Parathyroid adenoma (tissue), 2 donors: ENCODE data around the gene FAM53A.

Experiments used
- H2AFZ ChIP-seq: fragments of 300-600 bp; sonication (generic); one replicate; pipeline ENCODE4 v1.7.0; 2017; ENCODE audit warnings: antibody characterized with exemption, mild to moderate bottlenecking
- H3K27ac ChIP-seq: fragments of 300-600 bp; sonication (generic); one replicate; pipeline ENCODE4 v1.7.0; 2017
- H3K27me3 ChIP-seq: fragments of 300-600 bp; sonication (generic); one replicate; pipeline ENCODE4 v1.7.0; 2017; ENCODE audit warnings: low read length; ENCODE audit not compliant: control insufficient read depth, insufficient read depth
- H3K36me3 ChIP-seq: fragments of 300-600 bp; sonication (generic); one replicate; pipeline ENCODE4 v1.7.0; 2017; ENCODE audit warnings: low read length; ENCODE audit not compliant: control insufficient read depth, insufficient read depth
- H3K4me1 ChIP-seq: fragments of 300-600 bp; sonication (generic); one replicate; pipeline ENCODE4 v1.7.0; 2017; ENCODE audit warnings: control low read depth
- H3K4me2 ChIP-seq: fragments of 300-600 bp; sonication (generic); one replicate; pipeline ENCODE4 v1.7.0; 2017; ENCODE audit warnings: low read length
- H3K4me3 ChIP-seq: fragments of 300-600 bp; sonication (generic); one replicate; pipeline ENCODE4 v1.7.0; 2017; ENCODE audit warnings: low read depth, low read length
- H3K79me2 ChIP-seq: fragments of 300-600 bp; sonication (generic); one replicate; pipeline ENCODE4 v1.7.0; 2017; ENCODE audit warnings: control low read depth
- H3K9ac ChIP-seq: fragments of 300-600 bp; sonication (generic); one replicate; pipeline ENCODE4 v1.7.0; 2017; ENCODE audit warnings: mild to moderate bottlenecking
- H3K9me3 ChIP-seq: fragments of 300-600 bp; sonication (generic); one replicate; pipeline ENCODE4 v1.7.0; 2017; ENCODE audit warnings: low read length; ENCODE audit not compliant: control insufficient read depth
- CTCF ChIP-seq: fragments of 300-600 bp; sonication (generic); IDR thresholded peaks from one replicate; pipeline ENCODE4 v1.7.0; 2017; ENCODE audit warnings: antibody characterized with exemption, mild to moderate bottlenecking
- donor health status: primary hyperparathyroidism.

FAM53A gene

DNA sequence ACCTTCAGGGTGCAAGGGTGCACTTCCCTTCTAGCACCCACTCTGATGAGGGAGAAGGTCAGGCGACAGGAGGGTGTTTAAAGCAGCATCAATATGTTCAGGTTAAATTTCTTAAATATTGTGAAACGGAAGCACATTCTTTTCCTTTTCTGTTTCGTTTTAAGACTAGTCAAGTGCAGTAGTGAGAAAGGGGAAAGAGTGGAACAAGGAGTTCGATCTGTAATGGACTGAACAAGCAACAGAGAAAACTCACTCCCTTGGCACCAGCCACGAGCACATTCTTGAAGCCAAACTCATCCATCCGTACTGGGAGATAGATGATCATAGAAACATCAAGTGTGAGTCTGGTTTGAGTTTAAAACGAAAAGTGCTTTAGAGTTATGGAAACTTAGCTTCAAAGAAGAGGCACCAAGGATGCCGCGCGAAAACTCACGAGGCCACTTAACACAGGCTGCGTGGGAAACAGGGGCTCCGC lies 815 bp downstream of the FAM53A start:
- no peak overlapping the region for H3K27ac ChIP-seq
- no peak overlapping the region for H3K9ac ChIP-seq
- no peak for TF ChIP-seq CTCF
- H3K4me3 ChIP-seq, result peak overlapping the region; percentile 52
- H2AFZ ChIP-seq, result peak overlapping the region; percentile 23
- H3K4me2 ChIP-seq, result peak overlapping the region; percentile 15
- H3K27me3 ChIP-seq, result no peaks in the 10 kb centered on the region
- no peaks in the 10 kb centered on the region for H3K79me2 ChIP-seq
- H3K4me1 ChIP-seq, result no peaks in the 10 kb centered on the region
- H3K36me3 ChIP-seq, result no peaks in the 10 kb centered on the region
- H3K9me3 ChIP-seq, result no peaks in the 10 kb centered on the region

GRCh38 chr4:1682860-1683259 lies 1.3 kb downstream of the FAM53A start:
- peak overlapping the region; percentile 52 for H3K4me3 ChIP-seq
- no peaks in the 10 kb centered on the region for H3K79me2 ChIP-seq
- TF ChIP-seq CTCF, result no peak
- H3K9ac ChIP-seq, result no peak overlapping the region
- no peak overlapping the region for H3K27ac ChIP-seq
- H3K27me3 ChIP-seq, result no peaks in the 10 kb centered on the region
- no peaks in the 10 kb centered on the region for H3K9me3 ChIP-seq
- H2AFZ ChIP-seq, result no peak overlapping the region
- no peaks in the 10 kb centered on the region for H3K4me1 ChIP-seq
- H3K36me3 ChIP-seq, result no peaks in the 10 kb centered on the region
- peak overlapping the region; percentile 15 for H3K4me2 ChIP-seq

GRCh38 chr4:1678244-1678643 lies 5.9 kb downstream of the FAM53A start:
- no peak overlapping the region for H3K27ac ChIP-seq
- no peak for TF ChIP-seq CTCF
- H3K4me2 ChIP-seq, result no peak overlapping the region
- H3K4me1 ChIP-seq, result no peaks in the 10 kb centered on the region
- H3K27me3 ChIP-seq, result no peaks in the 10 kb centered on the region
- no peaks in the 10 kb centered on the region for H3K36me3 ChIP-seq
- H3K9me3 ChIP-seq, result no peaks in the 10 kb centered on the region
- H3K9ac ChIP-seq, result no peak overlapping the region
- H3K79me2 ChIP-seq, result no peaks in the 10 kb centered on the region
- H2AFZ ChIP-seq, result no peak overlapping the region
- H3K4me3 ChIP-seq, result no peak overlapping the region

DNA sequence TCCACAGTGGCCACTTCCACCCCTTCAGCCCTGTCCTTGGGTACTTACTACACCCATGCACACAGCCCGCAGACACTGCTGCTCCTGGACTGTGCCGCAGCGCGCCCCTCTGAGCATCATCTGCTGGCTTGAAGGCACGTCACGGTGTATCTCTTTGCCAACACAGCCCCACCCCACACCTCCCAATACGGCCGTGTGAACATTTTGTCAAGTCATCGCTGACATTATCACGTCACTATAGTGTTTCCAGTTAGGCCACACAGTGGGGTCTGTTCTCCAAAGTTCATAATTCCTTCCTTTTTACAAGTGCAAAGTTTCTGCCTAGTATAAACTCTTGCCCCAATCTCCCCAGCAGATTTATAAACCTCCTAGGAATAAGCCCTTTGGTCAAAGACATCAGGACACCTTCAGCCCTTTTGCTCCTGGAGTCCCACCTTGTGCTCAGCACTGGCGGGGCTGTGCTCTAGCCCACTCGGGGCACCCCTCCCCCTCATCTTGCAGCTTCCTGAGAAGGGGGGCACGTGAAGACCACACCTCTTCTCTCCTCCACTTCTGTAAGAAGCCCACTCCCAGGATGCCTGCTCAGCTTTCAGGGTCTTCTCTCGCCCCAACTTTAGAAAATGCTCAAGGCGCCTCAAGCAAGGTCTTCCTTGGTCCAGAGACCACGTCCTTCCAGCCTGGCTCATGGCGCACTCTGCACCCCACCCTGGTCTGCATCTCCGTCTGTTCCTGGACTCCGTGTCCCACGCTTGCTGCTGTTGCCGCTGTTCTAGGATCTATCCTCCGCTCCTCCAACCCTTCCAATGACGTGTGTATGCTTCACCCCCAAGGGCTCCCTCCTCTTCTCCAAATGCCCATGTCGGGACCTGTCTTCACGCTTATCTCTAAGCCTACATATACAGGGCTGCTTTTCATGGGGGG lies 7.2 kb downstream of the FAM53A start:
- no peaks in the 10 kb centered on the region for H3K36me3 ChIP-seq
- H3K9ac ChIP-seq, result no peak overlapping the region
- no peak for TF ChIP-seq CTCF
- no peak overlapping the region for H3K27ac ChIP-seq
- no peak overlapping the region for H2AFZ ChIP-seq
- no peak overlapping the region for H3K4me3 ChIP-seq
- no peaks in the 10 kb centered on the region for H3K27me3 ChIP-seq
- no peaks in the 10 kb centered on the region for H3K9me3 ChIP-seq
- H3K4me2 ChIP-seq, result no peak overlapping the region
- H3K4me1 ChIP-seq, result no peaks in the 10 kb centered on the region
- H3K79me2 ChIP-seq, result no peaks in the 10 kb centered on the region

- no peak overlapping the region for H3K27ac ChIP-seq
- H3K4me3 ChIP-seq, result no peak overlapping the region
Observed at GRCh38 chr4:1675802-1676137, 8.3 kb downstream of the FAM53A start.

More at GRCh38 chr4:1675802-1676137, 8.3 kb downstream of the FAM53A start:
- Histone ChIP-seq H3K4me1 (no peaks in the 10 kb centered on the region), H3K79me2 (no peaks in the 10 kb centered on the region), H3K27me3 (no peaks in the 10 kb centered on the region), H3K9me3 (no peaks in the 10 kb centered on the region), H3K36me3 (no peaks in the 10 kb centered on the region), H3K4me2 (no peak overlapping the region), H2AFZ (no peak overlapping the region), H3K9ac (no peak overlapping the region)
- TF ChIP-seq CTCF, result no peak
